RWPE2 (cell line): Measurements from ENCODE around the gene MYO1D.
"Not testable (repeated sequence)": the region's sequence is repeated elsewhere in the genome, so short reads cannot be mapped to it uniquely, and the experiment has no call there.

ENCODE experiments used
- ATAC-seq: fragments of 200-7000 bp; cut with Tn5 transposase; 3 replicates; pipeline ENCODE4 v1.9.1; 2021; ENCODE audit warnings: low read depth
- DNase-seq: peaks from one replicate; pipeline ENCODE4 v3.0.0-alpha.2; 2020; ENCODE audit warnings: low spot score
- H3K27ac ChIP-seq: fragments of 450-650 bp; 2 replicates; pipeline ENCODE4 v1.5.1; 2017; ENCODE audit warnings: mild to moderate bottlenecking; ENCODE audit not compliant: poor library complexity, severe bottlenecking
- H3K27me3 ChIP-seq: fragments of 250-450 bp; sonication (Bioruptor Pico); 2 replicates; pipeline ENCODE4 v1.5.1; 2021; ENCODE audit warnings: mild to moderate bottlenecking, moderate library complexity; ENCODE audit not compliant: insufficient read depth, poor library complexity, severe bottlenecking
- H3K36me3 ChIP-seq: fragments of 250-450 bp; sonication (Bioruptor Pico); 2 replicates; pipeline ENCODE4 v1.5.1; 2020; ENCODE audit warnings: low read depth, mild to moderate bottlenecking, moderate library complexity
- H3K4me1 ChIP-seq: fragments of 250-450 bp; sonication (Bioruptor Pico); 2 replicates; pipeline ENCODE4 v1.5.1; 2021; ENCODE audit warnings: mild to moderate bottlenecking, moderate library complexity; ENCODE audit not compliant: insufficient read depth, poor library complexity, severe bottlenecking
- H3K4me3 ChIP-seq: fragments of 250-450 bp; sonication (Bioruptor Pico); 2 replicates; pipeline ENCODE4 v1.5.1; 2021; ENCODE audit warnings: mild to moderate bottlenecking, moderate library complexity; ENCODE audit not compliant: severe bottlenecking
- H3K9me3 ChIP-seq: fragments of 250-450 bp; sonication (Bioruptor Pico); 2 replicates; pipeline ENCODE4 v1.5.1; 2021; ENCODE audit warnings: mild to moderate bottlenecking, moderate library complexity; ENCODE audit not compliant: severe bottlenecking
- CTCF ChIP-seq: fragments of 450-650 bp; IDR thresholded peaks from one replicate; pipeline ENCODE4 v1.5.1; 2017; ENCODE audit warnings: mild to moderate bottlenecking, moderate library complexity; ENCODE audit not compliant: poor library complexity, severe bottlenecking

MYO1D gene

GRCh38 chr17:32876417-32877163 is at the start of gene MYO1D:
TSS of gene MYO1D (minus strand) at chr17:32877124. CDS start at chr17:32876872, 252 bp downstream.
- Histone ChIP-seq H3K27ac (peak within 1 kb of the TSS; percentile 81), H3K4me1 (peaks cover 12% of the 10 kb centered on the region), H3K36me3 (0 out of 2 replicates have a peak, but pooled peaks cover 4% of the 10 kb centered on the region), H3K4me3 (peak within 1 kb of the TSS; percentile 77), H3K9me3 (no peaks in the 10 kb centered on the region), H3K27me3 (no peaks in the 10 kb centered on the region)
- ATAC-seq (peak; percentile 81), DNase-seq (peak; percentile 80)
- TF ChIP-seq CTCF, result no peak

DNA sequence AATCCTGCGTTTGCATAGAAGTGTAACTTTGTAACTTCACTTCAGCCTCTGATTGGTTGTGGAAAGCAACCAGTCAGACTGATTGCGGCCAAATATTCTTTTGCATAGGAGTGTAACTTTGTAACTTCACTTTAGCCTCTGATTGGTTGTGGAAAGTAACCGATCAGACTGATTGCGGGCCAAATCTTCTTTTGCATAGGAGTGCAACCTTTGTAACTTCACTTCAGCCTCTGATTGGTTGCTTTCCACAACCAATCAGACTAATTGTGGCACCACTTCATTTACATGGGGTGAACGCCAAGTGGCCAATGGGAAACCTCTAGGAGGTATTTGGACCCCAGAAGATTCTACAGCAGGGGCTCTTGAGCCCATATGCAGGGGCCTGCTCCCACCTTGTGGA is 49.3 kb upstream of the MYO1D start:
- no peaks in the 10 kb centered on the region for H3K4me1 ChIP-seq
- ATAC-seq (no peak), DNase-seq (no peak)
- no peak overlapping the region for H3K27ac ChIP-seq
- no peak overlapping the region for H3K4me3 ChIP-seq
- no peak for TF ChIP-seq CTCF
- H3K27me3 ChIP-seq, result no peaks in the 10 kb centered on the region
- H3K9me3 ChIP-seq, result no peaks in the 10 kb centered on the region
- H3K36me3 ChIP-seq, result no peaks in the 10 kb centered on the region

DNA sequence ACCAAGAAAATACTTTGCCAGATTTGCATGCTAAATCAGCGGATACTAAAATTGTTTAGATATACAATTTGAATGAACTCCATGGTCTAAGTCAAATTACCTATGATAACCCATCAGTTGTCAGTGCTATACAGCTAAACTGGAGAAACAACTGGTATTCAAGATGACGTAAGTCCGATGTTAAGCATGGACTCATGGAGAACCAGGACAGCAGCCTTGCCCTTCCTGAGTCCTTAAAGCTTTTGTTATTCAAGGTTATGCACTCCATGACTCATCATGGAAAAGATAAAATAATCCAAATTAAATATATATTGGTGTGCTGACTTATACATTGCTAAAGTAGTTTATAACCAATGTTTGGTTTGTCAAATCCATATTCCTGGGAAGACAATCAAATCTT is 47.0 kb upstream of the MYO1D start:
- H3K4me1 ChIP-seq, ATAC-seq, H3K9me3 ChIP-seq, H3K27me3 ChIP-seq, DNase-seq, H3K36me3 ChIP-seq, H3K4me3 ChIP-seq, H3K27ac ChIP-seq: not testable (repeated sequence)

DNA sequence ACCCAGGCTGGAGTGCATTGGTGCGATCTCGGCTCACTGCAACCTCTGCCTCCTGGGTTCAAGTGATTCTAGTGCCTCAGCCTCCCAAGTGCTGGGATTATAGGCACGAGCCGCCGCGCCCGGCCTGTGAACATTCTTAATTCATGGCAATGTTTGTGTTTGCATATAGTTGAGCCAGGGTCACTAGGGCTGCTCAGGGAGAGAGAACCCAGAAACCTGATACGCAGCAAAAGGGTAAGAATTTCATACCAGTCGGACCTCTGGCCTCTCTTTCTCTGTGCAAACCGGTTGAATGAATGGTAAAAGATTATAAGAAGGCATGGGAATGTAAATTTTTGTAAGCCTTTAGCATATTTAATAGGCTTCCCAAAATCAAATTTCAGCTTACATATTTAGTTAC is 44.1 kb upstream of the MYO1D start:
- no peak overlapping the region for H3K27ac ChIP-seq
- DNase-seq, result no peak
- TF ChIP-seq CTCF, result no peak
- H3K4me1 ChIP-seq, result no peaks in the 10 kb centered on the region
- ATAC-seq, result no peak
- H3K36me3 ChIP-seq, result no peaks in the 10 kb centered on the region
- H3K27me3 ChIP-seq, result no peaks in the 10 kb centered on the region
- H3K9me3 ChIP-seq, result no peaks in the 10 kb centered on the region
- H3K4me3 ChIP-seq, result no peak overlapping the region

DNA sequence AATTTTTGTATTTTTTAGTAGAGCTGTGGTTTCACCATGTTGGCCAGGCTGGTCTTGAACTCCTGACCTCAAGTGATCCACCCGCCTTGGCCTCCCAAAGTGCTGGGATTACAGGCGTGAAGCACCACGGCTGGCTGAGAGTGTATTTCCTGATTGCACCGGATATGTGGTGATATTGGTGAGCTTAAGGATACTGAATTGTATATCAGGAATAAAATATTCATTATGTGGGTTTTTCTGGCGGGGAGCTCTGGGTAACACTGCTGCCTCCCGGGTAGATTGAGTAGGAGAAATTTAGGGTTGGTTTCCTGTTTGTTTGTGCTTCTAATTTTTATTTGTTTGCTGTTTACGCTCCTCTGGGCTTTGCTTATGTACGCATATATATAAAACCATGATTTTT is 43.4 kb upstream of the MYO1D start:
- H3K4me1 ChIP-seq, result no peaks in the 10 kb centered on the region
- no peaks in the 10 kb centered on the region for H3K9me3 ChIP-seq
- no peak for TF ChIP-seq CTCF
- H3K36me3 ChIP-seq, result no peaks in the 10 kb centered on the region
- no peaks in the 10 kb centered on the region for H3K27me3 ChIP-seq
- H3K4me3 ChIP-seq, result no peak overlapping the region
- no peak overlapping the region for H3K27ac ChIP-seq
- ATAC-seq (no peak), DNase-seq (no peak)

- H3K9me3 ChIP-seq, ATAC-seq, H3K27me3 ChIP-seq, H3K36me3 ChIP-seq, DNase-seq, H3K27ac ChIP-seq, H3K4me1 ChIP-seq, H3K4me3 ChIP-seq: not testable (repeated sequence)
Measured at GRCh38 chr17:32919876-32920275, 43.0 kb upstream of the MYO1D start.
